Activated CD8-positive, alpha-beta memory T cell treated with anti-CD3 and anti-CD28 coated beads for 36 hours (primary cell): ENCODE results near the gene SKAP2. TPM values are rescaled to one million over a fixed set of nuclear protein-coding genes. Genes with fewer than 3 reads are reported as not detected.
"Not testable (repeated sequence)": the region's sequence is repeated elsewhere in the genome, so short reads cannot be mapped to it uniquely, and the experiment has no call there.

ENCODE experiments used
- CTCF ChIA-PET: fragments of 350-600 bp; sonication (Branson Sonifier 250); formaldehyde crosslinking; loops from one replicate; lab custom pipeline; 2021; ENCODE audit warnings: antibody characterized with exemption; lab: Charles Lee
- POLR2A ChIA-PET: fragments of 350-600 bp; sonication (Branson Sonifier 250); formaldehyde crosslinking; loops from one replicate; lab custom pipeline; 2021; ENCODE audit warnings: antibody characterized with exemption; lab: Charles Lee
- total RNA-seq, 2 experiments: library from RNA; stranded (reverse); gene quantifications; one replicate each; pipeline ENCODE4 v1.2.3, GENCODE V29; 2021

The SKAP2 gene
- total RNA-seq, 2 experiments from 2014 or later: 14.0 to 15.3 TPM

- CTCF ChIA-PET: no interaction called here
- POLR2A ChIA-PET: no interaction called here
These were observed 5.7 kb downstream of the SKAP2 start for GRCh38 chr7:26858735-26859134.

GRCh38 chr7:26858241-26858715 is 6.1 kb downstream of the SKAP2 start:
- POLR2A ChIA-PET: no interaction called here
- CTCF ChIA-PET: interaction anchor here (1.3 kb wide), 1 partner anchor 303 kb away, joined by 3 read pairs; no protein-coding TSS in a partner anchor

- POLR2A ChIA-PET: no interaction called here
These were observed 6.7 kb downstream of the SKAP2 start for GRCh38 chr7:26857506-26858240.

GRCh38 chr7:26857170-26857505 is 7.3 kb downstream of the SKAP2 start:
- ChIA-PET CTCF (interaction anchor here (0.7 to 1.3 kb wide), 2 partner anchors 109 to 304 kb away, joined by 3 read pairs; no protein-coding TSS in a partner anchor), POLR2A (no interaction called here)

More at GRCh38 chr7:26857506-26858240, 6.7 kb downstream of the SKAP2 start:
- CTCF ChIA-PET: interaction anchor here (0.7 to 1.3 kb wide), 2 partner anchors 109 to 303 kb away, joined by 3 read pairs; no protein-coding TSS in a partner anchor

- POLR2A ChIA-PET: no interaction called here
- CTCF ChIA-PET: interaction anchor here (1.3 kb wide), 1 partner anchor 304 kb away, joined by 3 read pairs; no protein-coding TSS in a partner anchor
These were observed 8.0 kb downstream of the SKAP2 start for GRCh38 chr7:26856176-26856985.

GRCh38 chr7:26854876-26855855 is 9.2 kb downstream of the SKAP2 start:
- ChIA-PET POLR2A (no interaction called here), CTCF (interaction anchor here (0.5 kb wide), 1 partner anchor 32 kb away, joined by 4 read pairs; no protein-coding TSS in a partner anchor)

GRCh38 chr7:26853788-26854393 is 10.5 kb downstream of the SKAP2 start:
- POLR2A ChIA-PET: no interaction called here
- CTCF ChIA-PET: no interaction called here

- POLR2A ChIA-PET: no interaction called here
- CTCF ChIA-PET: no interaction called here
These were observed 14.2 kb downstream of the SKAP2 start for GRCh38 chr7:26850193-26850651.

- POLR2A ChIA-PET: no interaction called here
- CTCF ChIA-PET: no interaction called here
These were observed 20.7 kb downstream of the SKAP2 start for GRCh38 chr7:26843705-26844104.

- CTCF ChIA-PET: no interaction called here
- POLR2A ChIA-PET: no interaction called here
These were observed 21.5 kb downstream of the SKAP2 start for GRCh38 chr7:26842897-26843296.

- ChIA-PET CTCF (interaction anchor here (0.7 kb wide), 1 partner anchor 45 kb away, joined by 3 read pairs; no protein-coding TSS in a partner anchor), POLR2A (no interaction called here)
These were observed 23.2 kb downstream of the SKAP2 start for GRCh38 chr7:26841003-26841739.

- POLR2A ChIA-PET, CTCF ChIA-PET: not testable (repeated sequence)
These were observed 27.6 kb downstream of the SKAP2 start for GRCh38 chr7:26836793-26837192.

GRCh38 chr7:26815426-26815825 is 49.0 kb downstream of the SKAP2 start:
- POLR2A ChIA-PET: no interaction called here
- CTCF ChIA-PET: no interaction called here

GRCh38 chr7:26813432-26813831 is 51.0 kb downstream of the SKAP2 start:
- CTCF ChIA-PET: no interaction called here
- POLR2A ChIA-PET: interaction anchor here (0.6 kb wide), 1 partner anchor 50 kb away, joined by 4 read pairs; no protein-coding TSS in a partner anchor

- CTCF ChIA-PET: no interaction called here
- POLR2A ChIA-PET: no interaction called here
These were observed 69.8 kb downstream of the SKAP2 start for GRCh38 chr7:26794541-26794940.

GRCh38 chr7:26792576-26792975 is 71.8 kb downstream of the SKAP2 start:
- ChIA-PET POLR2A (no interaction called here), CTCF (no interaction called here)

- ChIA-PET CTCF (no interaction called here), POLR2A (no interaction called here)
These were observed 72.4 kb downstream of the SKAP2 start for GRCh38 chr7:26792006-26792405.
